Measurements from ENCODE around the gene FASTKD1.
"Not testable (repeated sequence)": the region's sequence is repeated elsewhere in the genome, so short reads cannot be mapped to it uniquely, and the experiment has no call there.

DNA sequence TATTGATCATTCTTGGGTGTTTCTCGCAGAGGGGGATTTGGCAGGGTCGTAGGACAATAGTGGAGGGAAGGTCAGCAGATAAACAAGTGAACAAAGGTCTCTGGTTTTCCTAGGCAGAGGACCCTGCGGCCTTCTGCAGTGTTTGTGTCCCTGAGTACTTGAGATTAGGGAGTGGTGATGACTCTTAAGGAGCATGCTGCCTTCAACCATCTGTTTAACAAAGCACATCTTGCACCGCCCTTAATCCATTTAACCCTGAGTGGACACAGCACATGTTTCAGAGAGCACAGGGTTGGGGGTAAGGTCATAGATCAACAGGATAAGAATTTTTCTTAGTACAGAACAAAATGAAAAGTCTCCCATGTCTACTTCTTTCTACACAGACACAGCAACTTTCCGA is 874 bp upstream of the FASTKD1 start:
- TF ChIP-seq, protein P1, sequence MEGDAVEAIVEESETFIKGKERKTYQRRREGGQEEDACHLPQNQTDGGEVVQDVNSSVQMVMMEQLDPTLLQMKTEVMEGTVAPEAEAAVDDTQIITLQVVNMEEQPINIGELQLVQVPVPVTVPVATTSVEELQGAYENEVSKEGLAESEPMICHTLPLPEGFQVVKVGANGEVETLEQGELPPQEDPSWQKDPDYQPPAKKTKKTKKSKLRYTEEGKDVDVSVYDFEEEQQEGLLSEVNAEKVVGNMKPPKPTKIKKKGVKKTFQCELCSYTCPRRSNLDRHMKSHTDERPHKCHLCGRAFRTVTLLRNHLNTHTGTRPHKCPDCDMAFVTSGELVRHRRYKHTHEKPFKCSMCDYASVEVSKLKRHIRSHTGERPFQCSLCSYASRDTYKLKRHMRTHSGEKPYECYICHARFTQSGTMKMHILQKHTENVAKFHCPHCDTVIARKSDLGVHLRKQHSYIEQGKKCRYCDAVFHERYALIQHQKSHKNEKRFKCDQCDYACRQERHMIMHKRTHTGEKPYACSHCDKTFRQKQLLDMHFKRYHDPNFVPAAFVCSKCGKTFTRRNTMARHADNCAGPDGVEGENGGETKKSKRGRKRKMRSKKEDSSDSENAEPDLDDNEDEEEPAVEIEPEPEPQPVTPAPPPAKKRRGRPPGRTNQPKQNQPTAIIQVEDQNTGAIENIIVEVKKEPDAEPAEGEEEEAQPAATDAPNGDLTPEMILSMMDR (tag by site-specific recombination; IDR thresholded peaks at IDR 0.05) = not testable (repeated sequence)
- TF ChIP-seq, protein P2, sequence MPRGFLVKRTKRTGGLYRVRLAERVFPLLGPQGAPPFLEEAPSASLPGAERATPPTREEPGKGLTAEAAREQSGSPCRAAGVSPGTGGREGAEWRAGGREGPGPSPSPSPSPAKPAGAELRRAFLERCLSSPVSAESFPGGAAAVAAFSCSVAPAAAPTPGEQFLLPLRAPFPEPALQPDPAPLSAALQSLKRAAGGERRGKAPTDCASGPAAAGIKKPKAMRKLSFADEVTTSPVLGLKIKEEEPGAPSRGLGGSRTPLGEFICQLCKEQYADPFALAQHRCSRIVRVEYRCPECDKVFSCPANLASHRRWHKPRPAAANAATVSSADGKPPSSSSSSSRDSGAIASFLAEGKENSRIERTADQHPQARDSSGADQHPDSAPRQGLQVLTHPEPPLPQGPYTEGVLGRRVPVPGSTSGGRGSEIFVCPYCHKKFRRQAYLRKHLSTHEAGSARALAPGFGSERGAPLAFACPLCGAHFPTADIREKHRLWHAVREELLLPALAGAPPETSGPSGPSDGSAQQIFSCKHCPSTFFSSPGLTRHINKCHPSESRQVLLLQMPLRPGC (tag by site-specific recombination; IDR thresholded peaks at IDR 0.05) = not testable (repeated sequence)
- not testable (repeated sequence) for TF ChIP-seq ZNF202 (tag by site-specific recombination; IDR thresholded peaks at IDR 0.05; ENCODE audit: borderline replicate concordance); ZNF677 (tag by site-specific recombination; IDR thresholded peaks at IDR 0.05); ZNF792 (tag by site-specific recombination; IDR thresholded peaks at IDR 0.05); TRIM28 (IDR thresholded peaks at IDR 0.05; ENCODE audit: borderline replicate concordance, low read length); YY1 (tag by site-specific recombination; IDR thresholded peaks at IDR 0.05); ZNF549 (tag by site-specific recombination; IDR thresholded peaks at IDR 0.05); ZNF341 (tag by site-specific recombination; IDR thresholded peaks at IDR 0.05; ENCODE audit: low read depth); ZNF768 (tag by site-specific recombination; IDR thresholded peaks at IDR 0.05)
- TF ChIP-seq, protein P3, sequence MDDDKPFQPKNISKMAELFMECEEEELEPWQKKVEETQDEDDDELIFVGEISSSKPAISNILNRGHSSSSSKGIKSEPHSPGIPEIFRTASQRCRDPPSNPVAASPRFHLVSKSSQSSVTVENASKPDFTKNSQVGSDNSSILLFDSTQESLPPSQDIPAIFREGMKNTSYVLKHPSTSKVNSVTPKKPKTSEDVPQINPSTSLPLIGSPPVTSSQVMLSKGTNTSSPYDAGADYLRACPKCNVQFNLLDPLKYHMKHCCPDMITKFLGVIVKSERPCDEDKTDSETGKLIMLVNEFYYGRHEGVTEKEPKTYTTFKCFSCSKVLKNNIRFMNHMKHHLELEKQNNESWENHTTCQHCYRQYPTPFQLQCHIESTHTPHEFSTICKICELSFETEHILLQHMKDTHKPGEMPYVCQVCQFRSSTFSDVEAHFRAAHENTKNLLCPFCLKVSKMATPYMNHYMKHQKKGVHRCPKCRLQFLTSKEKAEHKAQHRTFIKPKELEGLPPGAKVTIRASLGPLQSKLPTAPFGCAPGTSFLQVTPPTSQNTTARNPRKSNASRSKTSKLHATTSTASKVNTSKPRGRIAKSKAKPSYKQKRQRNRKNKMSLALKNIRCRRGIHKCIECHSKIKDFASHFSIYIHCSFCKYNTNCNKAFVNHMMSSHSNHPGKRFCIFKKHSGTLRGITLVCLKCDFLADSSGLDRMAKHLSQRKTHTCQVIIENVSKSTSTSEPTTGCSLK (tag by site-specific recombination; IDR thresholded peaks at IDR 0.05) = not testable (repeated sequence)

Measured in HEK293 (cell line).